HFF-Myc (cell line): ENCODE measurements around the gene PHRF1.

Source experiments
- DNase-seq: peaks from one replicate; pipeline ENCODE4 v3.0.0-alpha.2; 2011; ENCODE audit warnings: low read depth; ENCODE audit errors: extremely low read depth
- H3K4me3 ChIP-seq: replicated peaks from 2 replicates; pipeline ENCODE4 v1.5.1; 2011; ENCODE audit warnings: low read depth, mild to moderate bottlenecking, control low read depth, low read length
- TF ChIP-seq, protein P1 (sequence below): IDR thresholded peaks from 2 replicates; pipeline ENCODE4 v1.5.1; 2012; ENCODE audit warnings: mild to moderate bottlenecking, low read depth, low read length, control low read depth; ENCODE audit errors: missing control alignments

PHRF1 gene

DNA sequence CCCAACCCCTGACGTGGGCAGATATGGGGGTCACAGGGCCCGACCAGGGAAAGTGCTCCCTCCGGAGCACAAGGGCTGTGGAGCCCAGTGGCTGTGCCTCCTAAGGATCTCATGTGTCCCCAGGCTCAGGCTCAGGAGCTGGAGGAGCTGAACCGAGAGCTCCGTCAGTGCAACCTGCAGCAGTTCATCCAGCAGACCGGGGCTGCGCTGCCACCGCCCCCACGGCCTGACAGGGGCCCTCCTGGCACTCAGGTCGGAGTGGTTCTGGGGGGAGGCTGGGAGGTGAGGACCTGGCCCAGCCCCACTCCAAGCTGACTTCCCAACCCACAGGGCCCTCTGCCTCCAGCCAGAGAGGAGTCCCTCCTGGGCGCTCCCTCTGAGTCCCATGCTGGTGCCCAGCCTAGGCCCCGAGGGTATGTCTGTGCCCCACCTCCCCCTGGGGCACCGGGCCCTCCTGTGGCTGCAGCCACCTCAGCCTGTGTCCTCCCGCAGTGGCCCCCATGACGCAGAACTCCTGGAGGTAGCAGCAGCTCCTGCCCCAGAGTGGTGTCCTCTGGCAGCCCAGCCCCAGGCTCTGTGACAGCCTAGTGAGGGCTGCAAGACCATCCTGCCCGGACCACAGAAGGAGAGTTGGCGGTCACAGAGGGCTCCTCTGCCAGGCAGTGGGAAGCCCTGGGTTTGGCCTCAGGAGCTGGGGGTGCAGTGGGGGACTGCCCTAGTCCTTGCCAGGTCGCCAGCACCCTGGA is 13.0 kb upstream of the PHRF1 start:
- TF ChIP-seq, protein P1, sequence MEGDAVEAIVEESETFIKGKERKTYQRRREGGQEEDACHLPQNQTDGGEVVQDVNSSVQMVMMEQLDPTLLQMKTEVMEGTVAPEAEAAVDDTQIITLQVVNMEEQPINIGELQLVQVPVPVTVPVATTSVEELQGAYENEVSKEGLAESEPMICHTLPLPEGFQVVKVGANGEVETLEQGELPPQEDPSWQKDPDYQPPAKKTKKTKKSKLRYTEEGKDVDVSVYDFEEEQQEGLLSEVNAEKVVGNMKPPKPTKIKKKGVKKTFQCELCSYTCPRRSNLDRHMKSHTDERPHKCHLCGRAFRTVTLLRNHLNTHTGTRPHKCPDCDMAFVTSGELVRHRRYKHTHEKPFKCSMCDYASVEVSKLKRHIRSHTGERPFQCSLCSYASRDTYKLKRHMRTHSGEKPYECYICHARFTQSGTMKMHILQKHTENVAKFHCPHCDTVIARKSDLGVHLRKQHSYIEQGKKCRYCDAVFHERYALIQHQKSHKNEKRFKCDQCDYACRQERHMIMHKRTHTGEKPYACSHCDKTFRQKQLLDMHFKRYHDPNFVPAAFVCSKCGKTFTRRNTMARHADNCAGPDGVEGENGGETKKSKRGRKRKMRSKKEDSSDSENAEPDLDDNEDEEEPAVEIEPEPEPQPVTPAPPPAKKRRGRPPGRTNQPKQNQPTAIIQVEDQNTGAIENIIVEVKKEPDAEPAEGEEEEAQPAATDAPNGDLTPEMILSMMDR = no peak
- no peak for DNase-seq
- no peak overlapping the region for H3K4me3 ChIP-seq

DNA sequence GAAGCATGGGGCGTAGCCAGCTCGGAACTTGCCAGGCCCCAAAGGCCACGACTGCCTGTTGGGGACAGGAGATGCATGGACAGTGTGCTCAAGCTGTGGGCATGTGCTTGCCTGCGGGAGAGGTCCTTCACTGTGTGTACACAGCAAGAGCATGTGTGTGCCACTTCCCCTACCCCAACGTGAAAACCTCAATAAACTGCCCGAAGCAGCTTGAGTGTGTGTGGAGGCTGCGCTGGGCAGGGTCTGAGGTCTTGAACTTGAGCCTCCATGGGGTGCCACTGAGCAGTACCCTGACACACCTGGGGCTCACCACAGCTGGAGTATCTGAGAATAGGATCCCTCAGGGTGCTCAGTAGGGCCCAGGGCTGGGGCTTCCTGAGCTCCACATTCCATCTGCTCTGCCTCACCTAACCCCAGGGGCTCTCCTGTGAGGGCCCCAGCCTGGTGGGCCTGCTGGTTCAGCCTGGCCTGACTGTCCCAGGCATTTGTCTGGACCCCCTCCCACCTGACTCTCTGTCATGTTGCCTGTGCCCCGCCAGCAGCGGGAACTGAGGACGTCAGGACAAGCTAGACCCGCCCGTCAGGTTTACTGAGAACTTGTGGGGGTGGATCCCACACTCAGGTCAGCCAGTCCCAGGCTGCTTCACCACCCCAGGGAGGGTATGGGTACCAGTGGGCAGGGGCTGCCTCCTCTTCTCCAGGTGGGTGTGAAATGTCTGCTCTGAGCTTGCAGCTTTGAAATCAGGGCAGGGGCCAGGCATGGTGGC is 12.3 kb upstream of the PHRF1 start:
- no peak for DNase-seq
- TF ChIP-seq, protein P1 = no peak
- H3K4me3 ChIP-seq = no peak overlapping the region

DNA sequence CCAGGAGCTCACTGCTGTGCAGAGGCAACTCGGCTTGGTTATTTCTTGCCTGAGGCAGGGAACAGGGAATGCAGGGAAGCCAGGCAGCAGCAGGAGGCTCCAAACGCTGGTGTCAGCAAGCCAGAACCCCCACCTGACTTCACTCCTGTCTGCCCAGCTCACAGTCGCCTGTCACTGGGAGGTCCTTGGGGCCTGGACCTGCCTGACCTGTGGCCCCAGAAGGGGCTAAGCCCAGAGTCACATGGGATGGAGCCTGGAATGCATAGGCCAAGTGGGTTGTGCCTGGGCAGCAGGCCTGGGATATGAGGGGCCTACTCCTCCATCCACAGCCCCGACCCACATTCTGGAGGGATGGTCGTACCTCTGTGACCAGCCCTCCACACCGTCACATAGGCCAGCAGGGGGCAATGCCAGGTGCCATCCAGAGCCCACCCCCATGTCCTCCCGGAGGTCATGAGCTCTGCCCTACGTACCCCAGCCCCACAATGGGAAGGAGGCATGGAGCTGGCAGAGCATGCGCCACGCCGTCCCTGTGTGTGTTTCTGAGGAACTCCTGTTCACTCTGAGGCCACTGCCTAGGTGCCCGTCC is 10.3 kb upstream of the PHRF1 start:
- no peak overlapping the region for H3K4me3 ChIP-seq
- DNase-seq = no peak
- TF ChIP-seq, protein P1 = no peak

DNA sequence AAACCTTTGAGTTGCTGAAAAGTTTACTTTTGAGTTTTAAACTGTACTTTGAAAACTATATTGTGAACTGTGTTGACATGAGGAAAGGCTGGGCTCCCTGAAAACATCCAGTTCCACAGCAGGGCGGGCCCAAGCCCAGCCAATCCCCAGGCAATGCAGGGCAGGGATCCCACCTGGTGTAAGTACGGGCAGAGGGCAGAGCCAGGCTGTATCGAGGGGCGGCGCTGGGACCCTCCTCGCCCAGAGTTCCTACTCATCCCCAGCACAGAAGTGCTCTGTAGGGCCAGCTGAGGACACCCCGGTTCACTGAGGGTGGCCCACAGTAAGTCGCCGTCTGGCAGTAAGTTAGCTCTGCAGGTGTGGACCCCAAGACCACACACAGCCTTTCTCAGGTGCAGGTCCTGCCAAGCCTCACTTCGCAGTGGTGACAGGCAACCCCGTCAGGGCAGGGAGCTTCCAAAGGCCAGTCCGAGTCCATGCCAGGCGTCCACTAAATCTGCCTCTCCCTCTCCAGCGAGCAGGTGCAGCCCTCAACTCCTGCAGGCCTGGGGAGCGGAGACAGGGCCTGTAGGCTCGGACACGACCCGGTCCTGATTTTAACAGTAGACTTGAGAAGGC is 9.2 kb upstream of the PHRF1 start:
- TF ChIP-seq, protein P1 = no peak
- no peak overlapping the region for H3K4me3 ChIP-seq
- no peak for DNase-seq

DNA sequence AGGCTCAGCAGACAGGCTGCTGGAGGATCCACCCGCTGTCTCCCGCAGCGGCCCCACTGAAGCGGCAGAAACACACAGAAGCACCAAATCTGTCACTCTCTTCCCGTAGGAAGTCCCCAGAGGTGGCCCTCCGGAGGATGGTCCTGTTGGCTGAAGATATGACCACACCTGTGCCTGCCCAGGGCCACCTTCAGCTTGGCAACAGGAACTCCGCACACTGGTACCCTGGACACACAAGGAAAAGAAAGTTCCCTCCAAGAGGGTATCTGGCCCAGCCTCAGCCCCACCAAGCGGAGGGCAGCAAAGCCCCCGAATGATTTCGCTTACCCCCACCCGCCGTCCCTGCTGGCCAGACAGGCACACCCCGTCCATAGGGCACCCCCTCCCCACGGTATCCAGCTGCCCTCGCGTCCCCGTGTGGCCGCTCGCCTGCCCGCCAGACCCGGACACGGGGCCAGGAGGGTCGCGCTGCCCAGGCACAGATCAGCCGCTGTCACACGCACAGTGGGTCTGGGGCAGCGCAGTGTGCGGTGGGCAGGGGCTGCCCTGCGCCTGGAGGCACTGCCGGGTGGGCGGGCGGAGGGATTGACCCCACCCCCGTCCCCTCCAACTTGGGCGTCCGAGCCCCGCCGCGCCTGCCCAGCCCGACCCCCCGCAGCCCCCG is 8.5 kb upstream of the PHRF1 start:
- TF ChIP-seq, protein P1 = no peak
- DNase-seq = no peak
- peak overlapping the region; percentile 34 for H3K4me3 ChIP-seq
